HG03565 (cell line): Measurements from ENCODE around the gene LILRA6.

Source experiments
- ATAC-seq: cut with Tn5 transposase; IDR thresholded peaks from one replicate; pipeline ENCODE4 v1.9.1; 2021; ENCODE audit warnings: mild to moderate bottlenecking, moderate library complexity; ENCODE audit not compliant: unreplicated experiment

Gene LILRA6

DNA sequence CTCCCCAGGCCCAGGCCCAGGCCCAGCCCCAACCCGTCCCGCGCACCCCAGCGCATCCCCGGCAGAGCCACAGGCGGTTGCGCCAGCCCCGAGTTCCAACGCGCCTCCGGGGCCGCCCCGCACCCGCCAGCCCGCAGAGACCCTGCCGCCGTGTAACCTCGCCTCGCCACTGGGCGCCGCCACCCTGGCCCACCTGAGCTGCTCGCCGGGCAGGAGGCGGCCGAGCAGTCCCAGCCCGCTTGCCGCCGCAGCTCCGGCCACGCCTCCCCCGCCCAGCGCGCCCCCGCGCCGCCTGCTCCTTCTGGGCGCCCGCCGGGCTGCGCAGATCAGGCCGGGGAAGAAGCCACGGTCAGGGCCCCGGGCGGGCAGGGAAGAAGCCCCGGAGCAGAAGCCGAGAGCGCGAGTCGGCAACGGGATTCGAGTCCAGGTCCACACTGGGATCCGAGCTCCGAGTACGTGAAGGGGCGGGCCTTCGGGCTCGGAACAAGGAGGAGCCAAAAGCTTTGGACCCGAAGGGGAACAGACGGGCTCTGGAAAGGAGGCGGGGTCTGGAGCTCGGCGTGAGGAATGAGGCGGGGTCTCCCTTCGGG, 53.4 kb downstream of the LILRA6 start, which contains the start of gene MBOAT7:
TSS of gene MBOAT7 (minus strand) at position 436 of the 590 bp plus-strand sequence. CDS start 1,072 bp downstream, outside the sequence.
- peak; percentile 5 for ATAC-seq

GRCh38 chr19:54188215-54188871, 54.2 kb downstream of the LILRA6 start:
- no peak for ATAC-seq

DNA sequence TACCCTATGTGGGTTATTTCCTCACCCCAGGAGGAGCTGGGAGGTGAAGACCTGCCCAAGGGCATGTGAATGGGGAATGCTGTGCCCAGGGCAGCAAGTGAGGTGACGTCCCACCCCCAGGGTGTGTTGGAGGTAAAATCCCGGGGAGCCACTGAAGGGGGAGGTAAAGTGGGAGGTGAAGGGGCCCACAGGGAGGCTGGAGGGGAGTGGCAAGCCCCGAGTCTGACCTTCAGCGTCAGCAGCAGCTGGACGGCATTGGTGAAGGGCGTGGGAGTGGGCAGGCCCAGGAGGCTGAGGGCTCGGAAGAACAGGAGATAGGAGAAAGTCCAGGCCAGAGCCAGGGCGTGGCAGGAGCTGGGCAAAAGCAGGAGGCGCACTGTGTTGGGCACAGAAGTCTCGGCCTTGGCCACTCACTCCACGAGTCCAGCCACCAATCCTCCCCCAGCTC, 55.6 kb downstream of the LILRA6 start:
- no peak for ATAC-seq
